PC-3 (cell line): ENCODE measurements around the gene USP12.

ENCODE experiments used
- CTCF ChIP-seq: fragments of 300-600 bp; sonication (generic); conservative IDR thresholded peaks from 2 replicates; pipeline ENCODE4 v1.5.1; 2017; ENCODE audit warnings: antibody characterized with exemption, low read depth, mild to moderate bottlenecking, low read length
- EZH2 ChIP-seq: fragments of 300-600 bp; sonication (generic); IDR thresholded peaks from one replicate; pipeline ENCODE4 v1.6.1; 2017; ENCODE audit warnings: antibody characterized with exemption, mild to moderate bottlenecking, low read length; ENCODE audit not compliant: unreplicated experiment

GRCh38 chr13:27176470-27177410, 5.1 kb upstream of the USP12 start:
- no peak for TF ChIP-seq CTCF
- no peak for TF ChIP-seq EZH2
